OCI-LY7 (cell line): ENCODE measurements around the gene ZBTB33. TPM values are rescaled to one million over a fixed set of nuclear protein-coding genes. Genes with fewer than 3 reads are reported as not detected.

Experiments
- BruUV-seq: library from RNA; stranded (reverse); fragments of 400-500 nt; replicated peaks from 2 replicates; lab custom pipeline; 2021; lab: Mats Ljungman, UMichigan
- CTCF ChIA-PET: fragments of 300-600 bp; sonication (Branson Sonifier 250); formaldehyde crosslinking; loops from one replicate; lab custom pipeline; 2022; ENCODE audit warnings: antibody characterized with exemption; ENCODE audit not compliant: unreplicated experiment; lab: Charles Lee
- POLR2A ChIA-PET: fragments of 300-600 bp; sonication (Branson Sonifier 250); formaldehyde crosslinking; loops from one replicate; lab custom pipeline; 2022; ENCODE audit warnings: antibody characterized with exemption; lab: Charles Lee
- DNase-seq: peaks from one replicate; pipeline ENCODE4 v3.0.0-alpha.2; 2015; ENCODE audit warnings: low spot score
- H2AFZ ChIP-seq: fragments of 200-600 bp; sonication (generic), shearing (Covaris generic); 2 replicates; pipeline ENCODE4 v1.6.1; 2014; ENCODE audit warnings: mild to moderate bottlenecking, antibody characterized with exemption, low read length, moderate library complexity
- H3K27ac ChIP-seq: fragments of 200-600 bp; sonication (generic); 2 replicates; pipeline ENCODE4 v1.5.1; 2014; ENCODE audit warnings: mixed run types, low read depth, mild to moderate bottlenecking, moderate library complexity, low read length, inconsistent platforms; ENCODE audit not compliant: poor library complexity, severe bottlenecking
- H3K36me3 ChIP-seq: fragments of 200-600 bp; sonication (generic); 2 replicates; pipeline ENCODE4 v1.6.1; 2014; ENCODE audit warnings: mild to moderate bottlenecking, antibody characterized with exemption, low read length, moderate library complexity, mixed read lengths; ENCODE audit not compliant: insufficient read depth
- H3K4me1 ChIP-seq: fragments of 200-600 bp; sonication (generic); 2 replicates; pipeline ENCODE4 v1.5.1; 2014; ENCODE audit warnings: mild to moderate bottlenecking, low read length; ENCODE audit not compliant: insufficient read depth, poor library complexity, severe bottlenecking
- H3K4me2 ChIP-seq: fragments of 200-600 bp; sonication (generic); 2 replicates; pipeline ENCODE4 v1.6.1; 2014; ENCODE audit warnings: mild to moderate bottlenecking, low read length
- H3K4me3 ChIP-seq: fragments of 200-600 bp; sonication (generic); 2 replicates; pipeline ENCODE4 v1.5.1; 2014; ENCODE audit warnings: mild to moderate bottlenecking, low read depth, low read length; ENCODE audit not compliant: poor library complexity, severe bottlenecking
- H3K79me2 ChIP-seq: fragments of 200-600 bp; sonication (generic); 2 replicates; pipeline ENCODE4 v1.6.1; 2016; ENCODE audit warnings: low read depth, mild to moderate bottlenecking, low read length, moderate library complexity, mixed read lengths; ENCODE audit not compliant: insufficient read depth
- H3K9me2 ChIP-seq: fragments of 200-600 bp; sonication (generic); 2 replicates; pipeline ENCODE4 v1.6.1; 2016; ENCODE audit warnings: mild to moderate bottlenecking, low read length, mixed read lengths; ENCODE audit not compliant: insufficient read depth
- H3K9me3 ChIP-seq: fragments of 200-600 bp; sonication (generic); 2 replicates; pipeline ENCODE4 v1.6.1; 2014; ENCODE audit warnings: mild to moderate bottlenecking, mixed run types, low read length, mixed read lengths
- H4K20me1 ChIP-seq: fragments of 200-600 bp; sonication (generic); 2 replicates; pipeline ENCODE4 v1.6.1; 2014; ENCODE audit warnings: mild to moderate bottlenecking, antibody characterized with exemption, low read length, moderate library complexity, mixed read lengths; ENCODE audit not compliant: insufficient read depth
- EZH2phosphoT487 ChIP-seq: fragments of 200-600 bp; sonication (generic); IDR thresholded peaks from 2 replicates; pipeline ENCODE4 v1.6.1; 2018; ENCODE audit warnings: low read depth, borderline replicate concordance, mild to moderate bottlenecking, mixed run types, antibody characterized with exemption, low read length, moderate library complexity, mixed read lengths
- intact Hi-C: fragments of 100-400 bp; cut with micrococcal nuclease; formaldehyde crosslinking; loops from one replicate; pipeline ENCODE4 v1.10.0; 2022; ENCODE audit not compliant: unreplicated experiment
- total RNA-seq, 2 experiments: library from RNA; depleted of rRNA in 1 of 2; stranded (reverse); fragments of >200 nt in 1 of 2; shearing (Covaris generic) in 1 of 2; gene quantifications; 2 replicates each; pipeline ENCODE4 v1.2.3, GENCODE V29; 2014 to 2022
- TF ChIP-seq, protein P1 (sequence below): fragments of 200-600 bp; sonication (generic); conservative IDR thresholded peaks from 2 replicates; pipeline ENCODE4 v1.5.1; 2014; ENCODE audit warnings: mild to moderate bottlenecking, antibody characterized with exemption, low read length, moderate library complexity, mixed read lengths

The ZBTB33 gene
- total RNA-seq, 2 experiments from 2014 or later: 16.7 to 19.3 TPM

DNA sequence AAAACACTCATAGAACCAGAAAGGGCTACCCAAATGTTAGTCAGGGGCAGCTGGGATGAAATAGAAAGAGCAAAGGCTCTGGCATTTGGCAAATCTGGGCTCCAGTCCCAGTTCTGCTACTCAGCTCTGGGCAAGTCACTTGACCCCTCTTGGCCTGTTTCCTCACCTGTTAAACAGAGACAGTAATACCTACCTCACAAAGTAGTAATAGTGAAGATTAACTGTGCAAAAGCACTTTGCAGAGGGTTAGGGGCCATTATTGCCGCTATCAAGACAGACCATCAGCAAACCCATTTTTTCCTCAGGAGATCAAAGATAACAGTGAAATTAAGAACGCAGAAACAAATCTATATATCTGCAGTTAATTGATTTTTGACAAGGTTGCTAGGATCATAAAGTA, 20.6 kb downstream of the ZBTB33 start:
- Histone ChIP-seq H3K4me3 (no peak overlapping the region), H3K4me2 (no peak overlapping the region), H3K9me3 (no peaks in the 10 kb centered on the region), H3K9me2 (no peaks in the 10 kb centered on the region), H3K4me1 (no peaks in the 10 kb centered on the region), H3K79me2 (no peaks in the 10 kb centered on the region), H2AFZ (no peak overlapping the region), H3K27ac (no peak overlapping the region), H3K36me3 (no peaks in the 10 kb centered on the region), H4K20me1 (no peaks in the 10 kb centered on the region)
- POLR2A ChIA-PET: interaction anchor here (0.6 kb wide), 2 partner anchors 11 to 54 kb away, joined by 4 to 5 read pairs; no protein-coding TSS in a partner anchor
- intact Hi-C loops: no loop called here
- no TSS peak for BruUV-seq
- no peak for DNase-seq
- CTCF ChIA-PET: no interaction called here
- TF ChIP-seq, protein P1, sequence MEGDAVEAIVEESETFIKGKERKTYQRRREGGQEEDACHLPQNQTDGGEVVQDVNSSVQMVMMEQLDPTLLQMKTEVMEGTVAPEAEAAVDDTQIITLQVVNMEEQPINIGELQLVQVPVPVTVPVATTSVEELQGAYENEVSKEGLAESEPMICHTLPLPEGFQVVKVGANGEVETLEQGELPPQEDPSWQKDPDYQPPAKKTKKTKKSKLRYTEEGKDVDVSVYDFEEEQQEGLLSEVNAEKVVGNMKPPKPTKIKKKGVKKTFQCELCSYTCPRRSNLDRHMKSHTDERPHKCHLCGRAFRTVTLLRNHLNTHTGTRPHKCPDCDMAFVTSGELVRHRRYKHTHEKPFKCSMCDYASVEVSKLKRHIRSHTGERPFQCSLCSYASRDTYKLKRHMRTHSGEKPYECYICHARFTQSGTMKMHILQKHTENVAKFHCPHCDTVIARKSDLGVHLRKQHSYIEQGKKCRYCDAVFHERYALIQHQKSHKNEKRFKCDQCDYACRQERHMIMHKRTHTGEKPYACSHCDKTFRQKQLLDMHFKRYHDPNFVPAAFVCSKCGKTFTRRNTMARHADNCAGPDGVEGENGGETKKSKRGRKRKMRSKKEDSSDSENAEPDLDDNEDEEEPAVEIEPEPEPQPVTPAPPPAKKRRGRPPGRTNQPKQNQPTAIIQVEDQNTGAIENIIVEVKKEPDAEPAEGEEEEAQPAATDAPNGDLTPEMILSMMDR: no peak
- TF ChIP-seq EZH2phosphoT487: no peak

DNA sequence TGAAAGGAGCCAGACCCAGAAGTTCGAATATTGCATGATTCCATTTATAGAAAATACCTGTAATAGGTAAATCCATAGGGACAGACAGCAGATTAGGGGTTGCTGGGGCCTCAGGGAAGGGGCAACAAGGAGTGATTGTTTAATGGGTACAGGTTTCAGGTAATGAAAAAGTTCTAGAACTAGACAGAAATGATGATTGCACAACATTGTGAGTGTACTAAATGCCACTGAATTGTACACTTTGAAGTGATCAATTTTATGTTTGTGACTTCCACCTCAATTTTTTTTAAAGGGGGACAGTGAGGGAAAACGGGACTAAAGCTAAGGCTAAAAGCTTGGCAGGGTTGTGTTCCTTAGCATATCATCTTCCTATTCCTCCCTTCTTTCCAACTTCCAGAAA, 23.5 kb downstream of the ZBTB33 start:
- Histone ChIP-seq H3K36me3 (no peaks in the 10 kb centered on the region), H3K27ac (no peak overlapping the region), H3K4me3 (no peak overlapping the region), H4K20me1 (no peaks in the 10 kb centered on the region), H3K4me2 (no peak overlapping the region), H2AFZ (no peak overlapping the region), H3K9me2 (no peaks in the 10 kb centered on the region), H3K4me1 (no peaks in the 10 kb centered on the region), H3K79me2 (no peaks in the 10 kb centered on the region), H3K9me3 (no peaks in the 10 kb centered on the region)
- no peak for DNase-seq
- no TSS peak for BruUV-seq
- ChIA-PET CTCF (no interaction called here), POLR2A (interaction anchor here (0.5 kb wide), 1 partner anchor 23 kb away, joined by 4 read pairs; no protein-coding TSS in a partner anchor)
- TF ChIP-seq EZH2phosphoT487: no peak
- TF ChIP-seq, protein P1: no peak
- intact Hi-C loops: no loop called here

DNA sequence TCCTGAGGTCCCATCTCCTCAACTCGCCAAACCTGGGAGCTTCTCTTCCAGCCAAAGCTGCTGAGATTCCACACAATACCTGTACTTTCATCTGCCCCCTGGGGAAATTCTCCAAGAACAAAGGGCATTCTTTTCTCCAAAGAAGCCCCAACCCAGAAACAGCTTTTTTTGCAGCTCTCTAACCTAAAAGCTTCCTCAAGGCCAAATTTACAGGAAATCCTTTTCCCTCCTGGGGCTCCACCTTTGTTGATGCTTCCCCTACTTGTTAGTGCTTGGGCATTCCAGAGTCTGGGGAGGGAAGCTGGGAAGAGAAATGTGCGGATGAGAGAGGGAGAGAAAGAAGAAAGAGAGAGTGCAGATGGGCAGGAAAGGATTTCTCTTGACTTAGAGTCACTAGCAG, 24.3 kb downstream of the ZBTB33 start:
- TF ChIP-seq, protein P1: no peak
- no peak for TF ChIP-seq EZH2phosphoT487
- H3K27ac ChIP-seq: no peak overlapping the region
- no peaks in the 10 kb centered on the region for H3K9me3 ChIP-seq
- intact Hi-C loops: no loop called here
- H4K20me1 ChIP-seq: no peaks in the 10 kb centered on the region
- H3K4me2 ChIP-seq: no peak overlapping the region
- no peaks in the 10 kb centered on the region for H3K79me2 ChIP-seq
- ChIA-PET CTCF (no interaction called here), POLR2A (interaction anchor here (1.0 kb wide), 1 partner anchor 183 kb away, joined by 3 read pairs; no protein-coding TSS in a partner anchor)
- DNase-seq: no peak
- H3K4me1 ChIP-seq: no peaks in the 10 kb centered on the region
- no peak overlapping the region for H2AFZ ChIP-seq
- H3K36me3 ChIP-seq: no peaks in the 10 kb centered on the region
- BruUV-seq: no TSS peak
- no peaks in the 10 kb centered on the region for H3K9me2 ChIP-seq
- no peak overlapping the region for H3K4me3 ChIP-seq
